Esophagus (tissue), 2 donors: ENCODE measurements around the gene CATSPERB. TPM values are rescaled to one million over a fixed set of nuclear protein-coding genes. Genes with fewer than 3 reads are reported as not detected.
A peak's percentile ranks its signal among the peaks of the same experiment; 100 is the strongest.
"Not testable (repeated sequence)": the region's sequence is repeated elsewhere in the genome, so short reads cannot be mapped to it uniquely, and the experiment has no call there.

Experiments used
- H3K27ac ChIP-seq, 2 donors: one replicate each; pipeline ENCODE4 v1.5.1; 2013; ENCODE audit warnings: low read depth in 2 of 2, mild to moderate bottlenecking in 2 of 2, inconsistent platforms in 1 of 2, low read length in 1 of 2, moderate library complexity in 1 of 2
- H3K27me3 ChIP-seq, 2 donors: one replicate each; pipeline ENCODE4 v1.6.1; 2013; ENCODE audit warnings: low read length in 2 of 2, control low read depth in 1 of 2, mild to moderate bottlenecking in 1 of 2; ENCODE audit not compliant: insufficient read depth in 2 of 2, control insufficient read depth in 1 of 2
- H3K36me3 ChIP-seq, 2 donors: one replicate each; pipeline ENCODE4 v1.6.1; 2013; ENCODE audit warnings: low read length in 1 of 2; ENCODE audit not compliant: control insufficient read depth in 2 of 2, insufficient read depth in 2 of 2
- H3K4me1 ChIP-seq, 2 donors: one replicate each; pipeline ENCODE4 v1.6.1; 2013; ENCODE audit warnings: low read length in 1 of 2; ENCODE audit not compliant: control insufficient read depth in 2 of 2, insufficient read depth in 2 of 2
- H3K4me3 ChIP-seq, 2 donors: one replicate each; pipeline ENCODE4 v1.5.1; 2013; ENCODE audit warnings: low read length in 2 of 2, mild to moderate bottlenecking in 2 of 2, low read depth in 1 of 2, moderate library complexity in 1 of 2
- H3K9me3 ChIP-seq, 2 donors: one replicate each; pipeline ENCODE4 v1.6.1; 2013; ENCODE audit warnings: mild to moderate bottlenecking in 2 of 2, low read depth in 1 of 2, low read length in 1 of 2, moderate library complexity in 1 of 2; ENCODE audit not compliant: control insufficient read depth in 2 of 2, insufficient read depth in 1 of 2
- WGBS, 2 donors: extraction: QIAGEN DNeasy Blood & Tissue Kit; methylation state at CpG; one replicate each; pipeline ENCODE4 v1.1.7; 2013; 5-methylcytosine and 5-hydroxymethylcytosine counted together
- polyA plus RNA-seq, 2 donors: library from polyadenylated mRNA; stranded (reverse); fragments of 200-250 nt; gene quantifications; one replicate each; pipeline ENCODE4 v1.2.3, GENCODE V29; 2013
- donor health status: healthy with polysubstance abuse.
- donor health status: Bipolar disorder and iron deficiency.

CATSPERB gene
- polyA plus RNA-seq, 2 donors: 0.19 to 0.69 TPM

- no peaks in the 10 kb centered on the region for H3K36me3 ChIP-seq
- H3K27me3 ChIP-seq: no peaks in the 10 kb centered on the region
- peak overlapping the region in 1 of 2 donors; percentile 28 for H3K27ac ChIP-seq
- peaks cover 2% of the 10 kb centered on the region in 2 donors for H3K4me1 ChIP-seq
- H3K4me3 ChIP-seq: no peak overlapping the region
- WGBS, 2 donors: 64 to 76% methylated on average over 1 of the region's 1 CpG
- H3K9me3 ChIP-seq: no peaks in the 10 kb centered on the region
These were observed 21.1 kb upstream of the CATSPERB start for GRCh38 chr14:91752961-91753360.

GRCh38 chr14:91751719-91752118, 19.8 kb upstream of the CATSPERB start:
- Histone ChIP-seq H3K27me3 (no peaks in the 10 kb centered on the region), H3K36me3 (no peaks in the 10 kb centered on the region), H3K4me1 (peaks cover 2% of the 10 kb centered on the region in 2 donors), H3K27ac (no peak overlapping the region), H3K4me3 (no peak overlapping the region), H3K9me3 (no peaks in the 10 kb centered on the region)
- WGBS, 2 donors: 81 to 85% methylated on average over 2 of the region's 2 CpGs

- Histone ChIP-seq H3K9me3 (no peaks in the 10 kb centered on the region), H3K4me3 (no peak overlapping the region), H3K27me3 (no peaks in the 10 kb centered on the region), H3K36me3 (no peaks in the 10 kb centered on the region), H3K4me1 (peaks cover 2% of the 10 kb centered on the region in 2 donors), H3K27ac (no peak overlapping the region)
- WGBS, 2 donors: 86 to 92% methylated on average over 3 of the region's 3 CpGs
These were observed 18.8 kb upstream of the CATSPERB start for GRCh38 chr14:91750634-91751198.

- H3K36me3 ChIP-seq: no peaks in the 10 kb centered on the region
- no peaks in the 10 kb centered on the region for H3K9me3 ChIP-seq
- H3K27me3 ChIP-seq: no peaks in the 10 kb centered on the region
- H3K27ac ChIP-seq: no peak overlapping the region
- peaks cover 2% of the 10 kb centered on the region in 2 donors for H3K4me1 ChIP-seq
- no peak overlapping the region for H3K4me3 ChIP-seq
- 46% methylated on average over 2 of the region's 2 CpGs for WGBS, 2 donors
These were observed 18.0 kb upstream of the CATSPERB start for GRCh38 chr14:91749868-91750267.

- Histone ChIP-seq H3K4me3 (no peak overlapping the region), H3K36me3 (no peaks in the 10 kb centered on the region), H3K27me3 (no peaks in the 10 kb centered on the region), H3K9me3 (no peaks in the 10 kb centered on the region), H3K27ac (no peak overlapping the region), H3K4me1 (no peaks in the 10 kb centered on the region)
- 95 to 96% methylated on average over 2 of the region's 2 CpGs for WGBS, 2 donors
These were observed 16.2 kb upstream of the CATSPERB start for GRCh38 chr14:91748049-91748448.

GRCh38 chr14:91745344-91745743, 13.5 kb upstream of the CATSPERB start:
- Histone ChIP-seq H3K9me3 (no peaks in the 10 kb centered on the region), H3K27ac (no peak overlapping the region), H3K27me3 (no peaks in the 10 kb centered on the region), H3K4me1 (no peaks in the 10 kb centered on the region), H3K36me3 (no peaks in the 10 kb centered on the region), H3K4me3 (no peak overlapping the region)
- 90 to 98% methylated on average over 1 of the region's 1 CpG for WGBS, 2 donors

GRCh38 chr14:91744068-91744480, 12.2 kb upstream of the CATSPERB start:
- Histone ChIP-seq H3K9me3 (no peaks in the 10 kb centered on the region), H3K36me3 (no peaks in the 10 kb centered on the region)
- WGBS, 2 donors: 33 to 56% methylated on average over 2 of the region's 2 CpGs

GRCh38 chr14:91743305-91743653, 11.4 kb upstream of the CATSPERB start:
- H3K4me3 ChIP-seq: no peak overlapping the region
- H3K4me1 ChIP-seq: no peaks in the 10 kb centered on the region
- peak overlapping the region in 1 of 2 donors; percentile 49 for H3K27ac ChIP-seq
- no peaks in the 10 kb centered on the region for H3K36me3 ChIP-seq
- no peaks in the 10 kb centered on the region for H3K9me3 ChIP-seq
- WGBS, 2 donors: 93 to 95% methylated on average over 2 of the region's 2 CpGs
- no peaks in the 10 kb centered on the region for H3K27me3 ChIP-seq

More at GRCh38 chr14:91744068-91744480, 12.2 kb upstream of the CATSPERB start:
- Histone ChIP-seq H3K4me3 (no peak overlapping the region), H3K27me3 (no peaks in the 10 kb centered on the region), H3K27ac (peak overlapping the region; percentile 36 to 74), H3K4me1 (no peaks in the 10 kb centered on the region)

GRCh38 chr14:91742621-91743304, 10.9 kb upstream of the CATSPERB start:
- WGBS, 2 donors: 78 to 92% methylated on average over 1 of the region's 1 CpG
- H3K36me3 ChIP-seq: no peaks in the 10 kb centered on the region
- no peaks in the 10 kb centered on the region for H3K4me1 ChIP-seq
- H3K27me3 ChIP-seq: no peaks in the 10 kb centered on the region
- H3K4me3 ChIP-seq: no peak overlapping the region
- H3K27ac ChIP-seq: no peak overlapping the region
- no peaks in the 10 kb centered on the region for H3K9me3 ChIP-seq

GRCh38 chr14:91739867-91740266, 8.0 kb upstream of the CATSPERB start:
- H3K4me1 ChIP-seq, H3K27me3 ChIP-seq, H3K9me3 ChIP-seq, H3K27ac ChIP-seq, H3K4me3 ChIP-seq, H3K36me3 ChIP-seq: not testable (repeated sequence)
- WGBS, 2 donors: 92 to 95% methylated on average over 2 of the region's 2 CpGs
